ENCODE results near the gene NRXN2.
"Not testable (repeated sequence)": the region's sequence is repeated elsewhere in the genome, so short reads cannot be mapped to it uniquely, and the experiment has no call there.

The NRXN2 gene

DNA sequence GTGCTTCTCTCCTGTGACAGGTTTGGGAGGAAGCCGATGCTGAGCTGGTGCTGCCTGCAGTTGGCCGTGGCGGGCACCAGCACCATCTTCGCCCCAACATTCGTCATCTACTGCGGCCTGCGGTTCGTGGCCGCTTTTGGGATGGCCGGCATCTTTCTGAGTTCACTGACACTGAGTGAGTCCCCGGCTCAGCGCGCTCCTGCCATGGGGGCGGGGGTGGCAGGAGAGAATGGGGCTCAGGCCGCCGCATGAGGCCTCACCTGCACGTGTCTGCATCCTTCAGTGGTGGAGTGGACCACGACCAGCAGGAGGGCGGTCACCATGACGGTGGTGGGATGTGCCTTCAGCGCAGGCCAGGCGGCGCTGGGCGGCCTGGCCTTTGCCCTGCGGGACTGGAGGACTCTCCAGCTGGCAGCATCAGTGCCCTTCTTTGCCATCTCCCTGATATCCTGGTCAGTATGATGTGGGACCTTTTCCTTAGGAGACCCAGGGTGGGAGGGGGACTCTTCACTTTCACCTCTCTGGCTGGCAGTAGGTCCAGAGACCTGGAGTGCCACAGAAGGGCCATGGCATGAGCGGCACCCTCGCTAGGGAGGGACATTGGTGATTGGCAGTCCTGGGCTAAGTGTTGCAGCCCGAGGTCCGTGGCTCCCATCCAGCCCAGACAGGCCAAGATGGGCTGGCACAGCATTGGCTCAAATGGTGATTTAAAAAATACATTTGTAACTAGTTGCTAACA lies 160.8 kb downstream of the NRXN2 start:
- DNase-seq: no peak

DNA sequence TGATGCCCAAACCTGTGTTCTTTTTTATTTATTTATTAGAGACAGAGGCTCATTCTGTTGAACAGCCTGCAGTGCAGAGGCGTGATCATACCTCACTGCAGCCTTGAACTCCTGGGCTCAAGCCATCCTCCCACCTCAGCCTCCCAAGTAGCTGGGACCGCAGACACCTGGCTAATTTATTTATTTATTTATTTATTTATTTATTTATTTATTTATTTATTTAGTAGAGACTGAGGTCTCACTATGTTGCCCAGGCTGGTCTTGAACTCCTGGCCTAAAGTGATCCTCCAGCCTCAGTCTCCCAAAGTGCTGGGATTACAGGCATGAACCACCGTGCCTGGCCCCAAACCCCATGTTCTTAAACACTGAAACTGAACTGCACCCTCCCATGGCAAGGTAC lies 161.6 kb downstream of the NRXN2 start:
- not testable (repeated sequence) for DNase-seq

DNA sequence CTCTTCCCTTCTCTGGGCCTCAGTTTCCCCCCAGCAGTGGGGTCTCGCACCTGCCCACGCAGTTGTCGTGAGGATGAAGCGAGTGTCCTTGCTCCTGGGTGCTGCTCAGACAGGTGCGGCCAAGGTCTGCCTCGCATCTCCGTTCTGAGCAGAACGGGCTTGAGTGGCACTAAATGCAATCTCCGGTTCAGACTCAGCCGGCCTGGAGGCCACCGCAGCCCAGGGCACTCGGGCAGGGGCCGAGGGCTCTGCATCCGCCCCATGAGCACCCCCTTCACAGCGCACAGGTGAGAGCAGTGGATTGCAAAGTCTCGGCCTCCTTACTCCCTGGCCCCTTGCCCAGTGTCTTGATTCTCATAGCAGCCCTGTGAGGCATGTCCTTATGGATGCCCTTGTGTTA lies 162.1 kb downstream of the NRXN2 start:
- no peak for DNase-seq

DNA sequence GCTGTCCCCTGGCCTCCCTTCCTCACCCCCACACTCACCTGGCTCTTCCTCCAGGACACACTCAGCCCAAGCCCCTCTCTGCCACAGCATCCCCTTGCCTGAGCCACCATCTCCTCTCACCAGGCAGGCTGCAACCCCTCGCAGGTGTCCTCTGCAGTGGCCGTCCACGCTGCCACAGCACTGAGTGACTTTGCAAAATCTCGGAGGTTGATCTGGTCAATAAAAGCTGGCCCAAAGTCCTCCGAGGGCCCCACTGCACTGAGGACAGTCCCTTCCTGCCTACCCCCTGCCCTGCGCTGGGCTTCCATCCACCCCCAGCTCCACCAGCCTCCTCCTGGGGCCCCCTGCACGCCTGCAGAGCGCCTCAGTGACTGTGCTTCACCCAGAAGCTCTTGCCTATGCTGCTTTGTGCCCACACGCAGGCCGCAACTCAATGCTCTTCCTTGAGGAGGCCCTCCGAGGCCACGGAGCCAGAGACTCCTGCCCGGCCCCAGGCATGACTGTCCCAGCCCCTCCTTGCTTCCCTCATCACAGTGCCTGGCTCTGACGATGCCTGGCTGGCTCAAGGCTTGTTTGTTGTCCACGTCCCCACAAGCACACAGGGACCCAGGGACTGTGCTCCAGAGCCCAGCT lies 162.7 kb downstream of the NRXN2 start:
- DNase-seq: no peak

DNA sequence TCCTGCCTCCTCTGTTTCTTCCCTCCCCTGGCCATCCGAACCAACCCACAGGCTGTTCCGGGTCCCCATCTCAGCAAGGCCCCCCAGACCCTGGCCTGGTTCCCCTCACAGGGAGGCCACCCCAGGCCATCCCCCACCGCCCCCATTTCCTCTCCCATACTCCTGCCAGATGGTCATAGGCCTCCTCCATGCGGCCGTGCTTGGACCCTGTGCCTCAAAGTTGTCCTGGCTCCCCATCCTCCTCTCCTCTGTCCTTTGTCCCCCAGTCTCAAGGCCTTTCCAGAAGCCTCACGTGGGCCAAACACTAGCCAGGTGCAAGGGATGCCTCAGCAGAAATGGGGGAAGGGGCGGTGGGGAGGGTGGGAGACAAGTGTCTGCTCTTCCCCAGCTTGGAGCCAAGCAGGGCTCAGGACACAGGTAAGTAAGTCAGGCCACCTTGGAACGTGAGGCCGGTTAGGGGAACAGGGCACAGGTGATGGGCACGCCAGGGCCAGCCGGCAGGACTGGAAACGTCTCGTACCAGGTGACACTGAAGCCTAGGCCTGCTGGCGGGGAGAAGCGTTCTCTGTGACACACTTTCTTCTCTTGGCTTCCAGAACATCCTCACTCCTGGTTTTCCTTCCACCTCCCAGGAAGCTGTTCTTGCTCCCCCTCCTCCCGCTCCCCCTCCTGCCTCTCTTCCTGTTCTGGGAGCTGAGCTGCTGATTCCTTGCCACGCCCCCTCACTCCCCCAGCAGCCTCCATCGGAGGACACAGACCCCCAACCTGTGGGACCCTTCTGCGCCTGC lies 163.5 kb downstream of the NRXN2 start:
- no peak for DNase-seq

DNA sequence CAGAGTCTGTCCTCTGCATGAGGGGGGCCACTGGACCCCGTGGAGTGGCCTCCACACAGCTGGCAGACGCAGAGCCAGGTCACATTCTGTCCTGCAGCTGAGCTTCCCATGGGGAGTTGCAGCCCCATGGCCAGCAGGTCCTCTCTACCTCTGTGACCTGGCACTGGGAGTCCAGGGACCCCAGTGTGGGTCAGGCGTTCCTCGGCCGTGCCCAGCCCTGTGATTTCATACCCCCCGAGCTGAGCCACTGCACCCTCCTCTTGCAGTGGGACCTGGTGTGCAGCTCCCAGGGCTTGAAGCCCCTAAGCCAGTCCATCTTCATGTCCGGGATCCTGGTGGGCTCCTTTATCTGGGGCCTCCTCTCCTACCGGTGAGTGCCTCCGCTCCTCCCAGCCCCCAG lies 164.1 kb downstream of the NRXN2 start:
- DNase-seq: no peak

DNA sequence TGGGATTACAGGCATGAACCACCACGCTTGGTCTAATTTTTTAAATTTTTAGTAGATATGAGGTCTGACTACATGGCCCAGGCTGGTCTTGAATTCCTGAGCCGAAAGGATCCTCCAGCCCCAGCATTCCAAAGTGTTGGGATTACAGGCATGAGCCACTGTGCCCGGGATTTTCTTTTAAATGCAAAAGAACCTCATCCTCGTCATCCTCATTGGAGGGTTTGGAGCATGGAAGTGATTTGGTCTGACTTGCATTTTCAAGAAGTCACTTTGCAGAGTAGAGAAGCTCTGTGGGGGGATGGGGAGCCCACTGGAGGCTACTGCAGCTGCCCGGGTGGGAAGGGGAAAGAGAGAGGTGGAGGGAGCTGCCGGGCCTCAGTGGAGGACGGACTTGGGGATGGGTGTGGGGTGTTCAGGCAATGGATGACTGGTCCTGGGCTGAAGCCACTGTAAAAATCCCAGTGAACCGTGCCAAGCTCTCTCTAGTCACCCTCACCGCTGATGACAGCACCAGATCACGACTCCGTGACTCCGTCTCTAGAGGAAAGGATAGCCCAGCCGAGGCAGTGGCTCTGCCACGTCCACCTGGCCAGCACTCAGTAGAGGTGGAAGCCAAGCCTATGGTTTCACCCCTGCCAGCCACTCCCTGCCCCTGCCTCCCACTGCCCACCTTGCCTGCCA lies 164.8 kb downstream of the NRXN2 start:
- DNase-seq: no peak

DNA sequence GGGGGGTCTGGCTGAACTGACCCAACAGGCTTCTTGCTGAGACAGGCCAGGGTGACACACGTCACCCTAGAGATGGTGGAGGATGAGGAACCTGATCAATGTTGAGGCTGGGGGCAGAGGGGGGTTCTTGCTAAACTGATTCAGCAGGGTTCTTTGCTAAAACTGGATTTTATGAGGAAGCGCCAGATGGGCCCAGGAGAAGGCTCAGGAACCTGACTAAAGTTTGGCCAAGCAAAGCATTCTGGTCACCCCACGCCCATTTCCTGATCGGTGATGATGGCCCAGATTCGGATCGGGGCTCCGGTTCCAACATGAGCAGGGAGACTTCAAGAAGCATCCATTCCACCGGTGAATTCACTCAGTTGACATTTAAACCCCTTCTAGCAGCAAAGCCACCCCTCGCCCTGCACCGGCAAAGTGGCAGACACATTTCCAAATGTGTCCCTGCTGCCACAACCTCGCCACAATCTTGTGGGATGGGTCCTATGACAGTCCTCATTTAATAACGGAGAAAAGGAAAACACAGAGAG lies 166.2 kb downstream of the NRXN2 start:
- no peak for DNase-seq

Measured in stimulated activated naive CD4-positive, alpha-beta T cell (primary cell).